Aorta (tissue), 4 donors: ENCODE measurements around the gene RIOK3. TPM values are rescaled to one million over a fixed set of nuclear protein-coding genes. Genes with fewer than 3 reads are reported as not detected.

ENCODE experiments used
- polyA plus RNA-seq, 2 donors: library from polyadenylated mRNA; stranded (reverse); fragments of 200-250 nt; gene quantifications; one replicate each; pipeline ENCODE4 v1.2.3, GENCODE V29; 2013
- total RNA-seq, 2 donors: library from RNA; stranded (reverse); fragmentation: NEBNext Ultra II Directional; extraction: Animal tissue kit (Norgen Biotek cat#: 25700); gene quantifications; one replicate each; pipeline ENCODE4 v1.2.1, GENCODE V29; 2021
- donor health status: healthy with polysubstance abuse.
- donor health status: Bipolar disorder and iron deficiency.
- donor health status: DM: no; HTN: no; CAD: no.
- donor health status: DM: yes; HTN: yes; CAD: no.

RIOK3 gene
- total and polyA plus RNA-seq, 4 donors: 43.0 to 66.5 (median 59.4) TPM

Other genes starting within 250 kb of the RIOK3 start
- 10 to 100 TPM; 22.7 to 33.6 TPM for gene RMC1, start 50.2 kb downstream of the RIOK3 start, total RNA-seq
- 10 to 100 TPM; 20.2 to 42.1 TPM for gene RMC1, start 50.2 kb downstream of the RIOK3 start, polyA plus RNA-seq
- 10 to 100 TPM; 57.6 to 81.0 TPM for gene NPC1, start 133.2 kb downstream of the RIOK3 start, total RNA-seq
- gene NPC1, start 133.2 kb downstream of the RIOK3 start, polyA plus RNA-seq: 10 to 100 TPM; 16.2 to 29.8 TPM
- 10 to 100 TPM; 10.2 to 28.6 TPM for gene ANKRD29, start 209.6 kb downstream of the RIOK3 start, total RNA-seq
- 10 to 100 TPM in 1 of 2 donors, 1 to 10 TPM in 1; 5.5 to 11.6 TPM for gene ANKRD29, start 209.6 kb downstream of the RIOK3 start, polyA plus RNA-seq
- 10 to 100 TPM; 14.2 to 29.0 TPM for gene LAMA3, start 236.2 kb downstream of the RIOK3 start, total RNA-seq
- 10 to 100 TPM in 1 of 2 donors, 1 to 10 TPM in 1; 3.4 to 21.0 TPM for gene LAMA3, start 236.2 kb downstream of the RIOK3 start, polyA plus RNA-seq